Measurements from ENCODE around the gene TMEM144. TPM values are rescaled to one million over a fixed set of nuclear protein-coding genes. Genes with fewer than 3 reads are reported as not detected.

The TMEM144 gene
- total RNA-seq, 1 experiment from 2014 or later: 6.0 TPM

DNA sequence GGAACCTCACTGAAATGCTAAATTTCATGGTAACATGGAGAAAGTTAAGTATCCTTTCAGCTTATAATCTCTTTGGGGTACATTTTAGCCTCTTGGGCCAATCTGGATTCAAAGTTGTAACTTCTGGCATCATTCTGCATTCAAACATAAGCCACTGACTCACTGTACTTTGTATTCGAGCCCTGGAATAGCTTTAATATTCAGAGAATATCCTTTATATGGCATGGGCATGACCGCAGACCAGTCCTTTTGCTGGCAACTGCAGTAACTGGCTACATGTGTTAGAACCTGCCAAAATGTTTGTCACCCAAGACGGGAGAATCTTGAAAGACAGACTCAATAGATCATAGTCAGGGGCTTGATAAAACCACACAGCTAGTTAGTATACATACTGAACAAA, 40.8 kb upstream of the TMEM144 start:
- Mint-ChIP-seq H3K9me3 (ENCODE audit: low read depth, unreplicated experiment) (no peaks in the 10 kb centered on the region), H3K36me3 (ENCODE audit: insufficient read depth, unreplicated experiment) (peaks cover 9% of the 10 kb centered on the region), H3K4me3 (ENCODE audit: low read depth, unreplicated experiment) (no peak overlapping the region), H3K27me3 (ENCODE audit: unreplicated experiment) (no peaks in the 10 kb centered on the region), H3K4me1 (ENCODE audit: low read depth, unreplicated experiment) (peaks cover 15% of the 10 kb centered on the region), H3K27ac (ENCODE audit: unreplicated experiment) (no peak overlapping the region)
- no peak for DNase-seq
- intact Hi-C loops (cut with micrococcal nuclease; ENCODE audit: unreplicated experiment): no loop called here
- no TSS peak for BruUV-seq (replicated peaks)
- TF ChIP-seq, protein P1, sequence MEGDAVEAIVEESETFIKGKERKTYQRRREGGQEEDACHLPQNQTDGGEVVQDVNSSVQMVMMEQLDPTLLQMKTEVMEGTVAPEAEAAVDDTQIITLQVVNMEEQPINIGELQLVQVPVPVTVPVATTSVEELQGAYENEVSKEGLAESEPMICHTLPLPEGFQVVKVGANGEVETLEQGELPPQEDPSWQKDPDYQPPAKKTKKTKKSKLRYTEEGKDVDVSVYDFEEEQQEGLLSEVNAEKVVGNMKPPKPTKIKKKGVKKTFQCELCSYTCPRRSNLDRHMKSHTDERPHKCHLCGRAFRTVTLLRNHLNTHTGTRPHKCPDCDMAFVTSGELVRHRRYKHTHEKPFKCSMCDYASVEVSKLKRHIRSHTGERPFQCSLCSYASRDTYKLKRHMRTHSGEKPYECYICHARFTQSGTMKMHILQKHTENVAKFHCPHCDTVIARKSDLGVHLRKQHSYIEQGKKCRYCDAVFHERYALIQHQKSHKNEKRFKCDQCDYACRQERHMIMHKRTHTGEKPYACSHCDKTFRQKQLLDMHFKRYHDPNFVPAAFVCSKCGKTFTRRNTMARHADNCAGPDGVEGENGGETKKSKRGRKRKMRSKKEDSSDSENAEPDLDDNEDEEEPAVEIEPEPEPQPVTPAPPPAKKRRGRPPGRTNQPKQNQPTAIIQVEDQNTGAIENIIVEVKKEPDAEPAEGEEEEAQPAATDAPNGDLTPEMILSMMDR (IDR thresholded peaks at IDR 0.05; ENCODE audit: unreplicated experiment): no peak
- CTCF ChIA-PET: interaction anchor here (0.9 kb wide), 1 partner anchor 149 kb away, joined by 3 read pairs; no protein-coding TSS in a partner anchor

DNA sequence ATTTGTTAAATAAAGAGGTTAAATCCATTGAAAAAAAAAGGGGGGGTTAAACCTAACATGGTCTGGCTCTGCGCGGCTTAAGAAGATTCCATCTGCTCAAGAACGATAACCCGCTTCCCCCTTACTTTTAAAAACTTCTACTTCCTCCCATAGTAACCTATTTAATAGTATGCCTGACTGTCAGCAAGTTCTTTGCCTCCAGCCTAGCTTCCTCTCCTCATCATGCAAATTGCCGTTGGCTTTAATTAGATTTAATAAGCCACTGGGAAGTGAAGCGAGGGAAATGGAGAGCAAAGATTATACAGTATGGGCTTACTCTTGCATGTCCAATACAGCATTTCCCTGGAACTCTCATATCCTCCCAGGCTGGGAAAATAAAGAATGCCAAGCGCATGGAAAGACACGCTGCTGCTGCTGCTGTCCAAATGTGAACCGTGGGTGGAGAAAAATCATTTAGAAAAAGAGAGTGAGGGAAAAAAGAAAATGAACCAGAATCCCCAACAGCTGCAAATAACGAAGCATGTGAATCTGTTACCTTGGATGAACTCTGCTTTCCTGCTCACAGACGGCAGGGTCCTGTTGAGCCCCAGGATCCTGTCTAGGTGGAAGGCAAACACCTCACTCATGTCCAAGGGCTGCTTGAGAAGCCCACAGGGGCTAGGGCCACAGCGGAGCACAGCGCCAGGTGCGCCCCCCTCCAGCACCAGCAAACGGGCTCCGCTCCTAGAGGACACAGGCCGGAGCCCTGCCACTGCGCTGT, 40.2 kb upstream of the TMEM144 start:
- Mint-ChIP-seq H3K27ac (ENCODE audit: unreplicated experiment) (no peak overlapping the region), H3K9me3 (ENCODE audit: low read depth, unreplicated experiment) (no peaks in the 10 kb centered on the region), H3K27me3 (ENCODE audit: unreplicated experiment) (no peaks in the 10 kb centered on the region), H3K4me1 (ENCODE audit: low read depth, unreplicated experiment) (peaks cover 15% of the 10 kb centered on the region), H3K36me3 (ENCODE audit: insufficient read depth, unreplicated experiment) (peaks cover 9% of the 10 kb centered on the region), H3K4me3 (ENCODE audit: low read depth, unreplicated experiment) (peak overlapping the region; percentile 80)
- intact Hi-C loops (cut with micrococcal nuclease; ENCODE audit: unreplicated experiment): loop anchor here (5.0 kb wide), 1 partner anchor 78 kb away; no protein-coding TSS in a partner anchor
- no peak for DNase-seq
- TF ChIP-seq, protein P1 (IDR thresholded peaks at IDR 0.05; ENCODE audit: unreplicated experiment): no peak
- CTCF ChIA-PET: interaction anchor here (0.8 to 1.5 kb wide), 3 partner anchors 9 to 150 kb away, joined by 3 read pairs; no protein-coding TSS in a partner anchor
- BruUV-seq (replicated peaks): no TSS peak

DNA sequence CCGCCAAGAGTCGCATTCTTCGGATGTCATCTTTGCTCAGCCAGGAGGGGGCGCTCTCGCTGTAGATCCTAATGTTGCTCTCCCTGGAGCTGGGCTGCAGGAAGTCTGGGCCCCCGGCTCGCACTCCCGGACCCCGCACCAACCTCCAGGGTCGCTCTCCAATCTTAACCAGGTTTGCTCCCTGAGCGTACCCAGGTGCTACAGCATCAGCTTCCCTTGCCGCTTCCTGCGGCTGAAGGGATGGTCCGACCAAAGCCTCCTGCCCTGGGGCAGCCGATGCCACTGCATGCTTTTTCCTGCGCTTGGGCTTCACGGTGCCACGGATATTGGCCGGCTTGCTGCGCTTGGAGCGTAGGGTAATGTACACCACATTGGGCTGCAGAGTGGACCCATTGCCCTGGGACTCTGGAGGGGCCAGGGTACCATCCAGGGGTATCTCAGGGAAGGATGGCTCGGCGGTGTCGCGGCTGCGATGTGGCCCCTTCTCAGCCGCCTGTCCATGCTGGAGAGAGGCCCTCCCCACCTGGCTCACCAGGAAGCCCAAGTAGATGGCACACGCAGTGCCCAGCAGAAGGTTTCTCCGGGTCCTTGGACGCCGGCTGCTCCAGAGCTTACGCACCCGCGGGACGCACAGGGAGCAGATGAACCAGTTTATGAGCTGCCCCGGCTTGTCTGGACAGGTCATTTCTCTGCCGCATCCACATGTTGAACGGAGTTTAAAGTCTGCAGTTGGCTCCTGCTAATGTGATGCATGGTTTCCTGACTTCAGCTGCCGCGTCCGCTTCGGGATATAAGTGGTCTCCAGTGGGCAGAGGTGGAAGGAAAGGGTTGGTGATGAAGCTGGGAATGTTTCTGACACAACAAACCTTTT, 39.4 kb upstream of the TMEM144 start:
- Mint-ChIP-seq H3K27ac (ENCODE audit: unreplicated experiment) (no peak overlapping the region), H3K9me3 (ENCODE audit: low read depth, unreplicated experiment) (no peaks in the 10 kb centered on the region), H3K27me3 (ENCODE audit: unreplicated experiment) (no peaks in the 10 kb centered on the region), H3K36me3 (ENCODE audit: insufficient read depth, unreplicated experiment) (peaks cover 9% of the 10 kb centered on the region), H3K4me3 (ENCODE audit: low read depth, unreplicated experiment) (peak overlapping the region; percentile 80), H3K4me1 (ENCODE audit: low read depth, unreplicated experiment) (peaks cover 19% of the 10 kb centered on the region)
- intact Hi-C loops (cut with micrococcal nuclease; ENCODE audit: unreplicated experiment): loop anchor here (5.0 kb wide), 1 partner anchor 79 kb away; no protein-coding TSS in a partner anchor
- TF ChIP-seq, protein P1 (IDR thresholded peaks at IDR 0.05; ENCODE audit: unreplicated experiment): peak; percentile 59
- DNase-seq: peak; percentile 71
- CTCF ChIA-PET: interaction anchor here (0.8 to 1.5 kb wide), 2 partner anchors 10 to 137 kb away, joined by 3 read pairs; no protein-coding TSS in a partner anchor
- BruUV-seq (replicated peaks): no TSS peak
